HCT116 (cell line): ENCODE data around the gene CD59. TPM values are rescaled to one million over a fixed set of nuclear protein-coding genes. Genes with fewer than 3 reads are reported as not detected.

ENCODE experiments used
- ATAC-seq: fragments of 200-7000 bp; cut with Tn5 transposase; 2 replicates; pipeline ENCODE4 v1.9.1; 2020; ENCODE audit warnings: mild to moderate bottlenecking, moderate library complexity
- BruUV-seq: library from RNA; stranded (reverse); fragments of 400-500 nt; replicated peaks from 2 replicates; lab custom pipeline; 2021; lab: Mats Ljungman, UMichigan
- CTCF ChIA-PET: fragments of 300-600 bp; sonication (Branson Sonifier 250); formaldehyde crosslinking; loops from one replicate; lab custom pipeline; 2021; ENCODE audit warnings: antibody characterized with exemption; lab: Charles Lee
- POLR2A ChIA-PET: fragments of 300-600, 350-600 bp; sonication (Branson Sonifier 250); formaldehyde crosslinking; loops from one replicate; lab custom pipeline; 2021; ENCODE audit warnings: antibody characterized with exemption; lab: Charles Lee
- RAD21 ChIA-PET, 2 experiments: fragments of 300-600 bp; sonication (Branson Sonifier 250); formaldehyde crosslinking; loops; one replicate each; lab custom pipeline; 2023; ENCODE audit warnings: low total read pairs in 2 of 2; ENCODE audit not compliant: uncharacterized antibody in 2 of 2, unreplicated experiment in 2 of 2, low non-redundant PET in 1 of 2; lab: Charles Lee
- DNase-seq: peaks from one replicate; pipeline ENCODE4 v3.0.0-alpha.2; 2010; ENCODE audit warnings: low read depth, low spot score
- H2AFZ ChIP-seq: fragments of 200-600 bp; shearing (Covaris generic), sonication (generic); 2 replicates; pipeline ENCODE4 v1.6.1; 2017; ENCODE audit warnings: low read depth, mixed run types, mixed read lengths, antibody characterized with exemption, low read length; ENCODE audit not compliant: poor library complexity, severe bottlenecking
- H3K27ac ChIP-seq: 2 replicates; pipeline ENCODE4 v1.5.1; 2012; ENCODE audit warnings: low read depth, low read length
- H3K27me3 ChIP-seq: fragments of 200-600 bp; sonication (generic); 2 replicates; pipeline ENCODE4 v1.6.1; 2016; ENCODE audit warnings: mixed run types, low read length, mixed read lengths; ENCODE audit not compliant: insufficient read depth
- H3K36me3 ChIP-seq, 2 experiments: fragments of 200-500 bp in 1 of 2; fragments of 200-600 bp in 1 of 2; sonication (Bioruptor generic) in 1 of 2; sonication (generic) in 1 of 2; 2 replicates each; pipeline versions ENCODE4 v1.5.1 to v1.6.1; 2014 to 2016; ENCODE audit warnings: low read length in 2 of 2, inconsistent platforms in 1 of 2, mixed read lengths in 1 of 2, mixed run types in 1 of 2; ENCODE audit not compliant: insufficient read depth in 2 of 2, control insufficient read depth in 1 of 2
- H3K4me1 ChIP-seq, 2 experiments: fragments of 200-600 bp in 1 of 2; sonication (generic) in 1 of 2; 2 replicates each; pipeline versions ENCODE4 v1.5.1 to v1.6.1; 2012 to 2017; ENCODE audit warnings: low read length in 2 of 2, inconsistent platforms in 1 of 2, mild to moderate bottlenecking in 1 of 2, mixed read lengths in 1 of 2, mixed run types in 1 of 2, moderate library complexity in 1 of 2; ENCODE audit not compliant: insufficient read depth in 2 of 2, control insufficient read depth in 1 of 2
- H3K4me2 ChIP-seq: fragments of 200-600 bp; sonication (generic); 2 replicates; pipeline ENCODE4 v1.6.1; 2017; ENCODE audit warnings: mixed run types, low read length, mixed read lengths
- H3K4me3 ChIP-seq, 2 experiments: fragments of 200-600 bp in 1 of 2; sonication (generic) in 1 of 2; replicated peaks in 1 of 2; 2 replicates each; pipeline ENCODE4 v1.5.1; 2011 to 2016; ENCODE audit warnings: low read length in 2 of 2, control low read depth in 1 of 2, low read depth in 1 of 2, mild to moderate bottlenecking in 1 of 2, mixed read lengths in 1 of 2, mixed run types in 1 of 2
- H3K79me2 ChIP-seq: fragments of 200-600 bp; sonication (generic); 2 replicates; pipeline ENCODE4 v1.6.1; 2017; ENCODE audit warnings: mild to moderate bottlenecking, mixed run types, low read length, moderate library complexity, mixed read lengths; ENCODE audit not compliant: insufficient read depth
- H3K9ac ChIP-seq: fragments of 200-600 bp; sonication (generic); 2 replicates; pipeline ENCODE4 v1.6.1; 2016; ENCODE audit warnings: low read length, mixed read lengths
- H3K9me2 ChIP-seq: fragments of 200-600 bp; sonication (generic), shearing (Covaris generic); 2 replicates; pipeline ENCODE4 v1.6.1; 2017; ENCODE audit warnings: mixed run types, mild to moderate bottlenecking, moderate library complexity; ENCODE audit not compliant: insufficient read depth
- H3K9me3 ChIP-seq, 2 experiments: fragments of 200-500 bp in 1 of 2; fragments of 200-600 bp in 1 of 2; sonication (Bioruptor generic) in 1 of 2; sonication (generic) in 1 of 2; 2 replicates each; pipeline ENCODE4 v1.6.1; 2014 to 2017; ENCODE audit warnings: low read length in 2 of 2, mixed read lengths in 2 of 2, inconsistent platforms in 1 of 2, low read depth in 1 of 2, mild to moderate bottlenecking in 1 of 2, mixed run types in 1 of 2, moderate library complexity in 1 of 2; ENCODE audit not compliant: control insufficient read depth in 1 of 2, insufficient read depth in 1 of 2
- H4K20me1 ChIP-seq: fragments of 200-600 bp; sonication (generic), shearing (Covaris generic); 2 replicates; pipeline ENCODE4 v1.6.1; 2017; ENCODE audit warnings: mixed run types, mild to moderate bottlenecking, moderate library complexity; ENCODE audit not compliant: insufficient read depth
- ATF3 ChIP-seq: IDR thresholded peaks from 2 replicates; pipeline ENCODE4 v1.6.1; 2012
- CTCF ChIP-seq, 3 experiments: fragments of 200-600 bp in 1 of 3; sonication (generic) in 1 of 3; IDR thresholded peaks in 2 of 3; conservative IDR thresholded peaks in 1 of 3; 2 replicates each; pipeline ENCODE4 v1.5.1; 2012 to 2017; ENCODE audit warnings: low read depth in 2 of 3, low read length in 2 of 3, antibody characterized with exemption in 1 of 3, borderline replicate concordance in 1 of 3, control low read depth in 1 of 3, mild to moderate bottlenecking in 1 of 3, mixed read lengths in 1 of 3, mixed run types in 1 of 3, moderate library complexity in 1 of 3; ENCODE audit not compliant: insufficient read depth in 1 of 3
- EZH2phosphoT487 ChIP-seq: fragments of 200-600 bp; IDR thresholded peaks from 2 replicates; pipeline ENCODE4 v1.6.1; 2018; ENCODE audit warnings: antibody characterized with exemption, borderline replicate concordance
- JUND ChIP-seq: IDR thresholded peaks from 2 replicates; pipeline ENCODE4 v1.6.1; 2012
- RAD21 ChIP-seq: IDR thresholded peaks from 2 replicates; pipeline ENCODE4 v1.6.1; 2012; ENCODE audit warnings: low read depth, mild to moderate bottlenecking
- SP1 ChIP-seq: IDR thresholded peaks from 2 replicates; pipeline ENCODE4 v1.6.1; 2012; ENCODE audit warnings: low read depth
- YY1 ChIP-seq: IDR thresholded peaks from 2 replicates; pipeline ENCODE4 v1.6.1; 2011; ENCODE audit warnings: low read length, low read depth, moderate library complexity, mild to moderate bottlenecking; ENCODE audit not compliant: insufficient replicate concordance; ENCODE audit errors: extremely low read depth
- ZNF274 ChIP-seq: fragments of 200-500 bp; sonication (Bioruptor generic); IDR thresholded peaks from 2 replicates; pipeline ENCODE4 v1.6.1; 2014; ENCODE audit warnings: mild to moderate bottlenecking, low read depth, low read length, inconsistent platforms
- intact Hi-C: fragments of 100-400 bp; cut with micrococcal nuclease; formaldehyde crosslinking; loops from 2 replicates; pipeline ENCODE4 v1.10.0; 2022
- total RNA-seq: library from RNA; stranded (reverse); gene quantifications from one replicate; pipeline ENCODE4 v1.2.1, GENCODE V29; 2021; ENCODE audit not compliant: unreplicated experiment

CD59 gene
- total RNA-seq, 1 experiment from 2014 or later = 122 TPM

GRCh38 chr11:33684003-33684706 lies 52.1 kb downstream of the CD59 start (continued):
- TF ChIP-seq SP1 = no peak

- no peaks in the 10 kb centered on the region for H3K36me3 ChIP-seq
- no peaks in the 10 kb centered on the region for H3K9me3 ChIP-seq
- intact Hi-C loops = loop anchor here (10.0 kb wide), 1 partner anchor 968 kb away; no protein-coding TSS in a partner anchor
- TF ChIP-seq SP1 = no peak
- no peak for TF ChIP-seq EZH2phosphoT487
- TF ChIP-seq CTCF (IDR thresholded peaks at IDR 0.05 in 2 of 3, conservative IDR thresholded peaks at IDR 0.05 in 1 of 3; ENCODE audit: borderline replicate concordance in 1 of 3, insufficient read depth in 1 of 3, low read depth in 2 of 3, low read length in 2 of 3) = peak; percentile 38 to 65 (median 48); a peak in 5 of 6 replicates
- no peak for TF ChIP-seq ATF3
- no peak for TF ChIP-seq ZNF274
- TF ChIP-seq JUND = no peak
- no peak for TF ChIP-seq YY1
- peak; percentile 86 for TF ChIP-seq RAD21
- H3K4me2 ChIP-seq = 0 out of 2 replicates have a peak overlapping the region, but pooled peaks have one; percentile 18
- RAD21 ChIA-PET = interaction anchor here in 1 of 2 experiments (1.3 kb wide), 1 partner anchor 60 kb away, joined by 3 read pairs; no protein-coding TSS in a partner anchor
- no peak overlapping the region for H3K9ac ChIP-seq
- H3K4me3 ChIP-seq = no peak overlapping the region
- POLR2A ChIA-PET = interaction anchor here (1.5 kb wide), 1 partner anchor 320 kb away, joined by 3 read pairs; no protein-coding TSS in a partner anchor
- no peaks in the 10 kb centered on the region for H3K79me2 ChIP-seq
- CTCF ChIA-PET = interaction anchor here (1.0 to 2.7 kb wide), 3 partner anchors 60 to 140 kb away, joined by 5 to 10 read pairs (median 6); no protein-coding TSS in a partner anchor
- no TSS peak for BruUV-seq
- ATAC-seq (peak; percentile 90), DNase-seq (no peak)
- H2AFZ ChIP-seq = peak overlapping the region; percentile 49
- H3K27ac ChIP-seq = no peak overlapping the region
- H3K9me2 ChIP-seq = no peaks in the 10 kb centered on the region
- no peaks in the 10 kb centered on the region for H4K20me1 ChIP-seq
- H3K27me3 ChIP-seq = no peaks in the 10 kb centered on the region
- H3K4me1 ChIP-seq = peaks cover 2 to 15% of the 10 kb centered on the region in 2 experiments; a peak in 2 of 4 replicates
These were observed 53.8 kb downstream of the CD59 start for GRCh38 chr11:33682446-33682845.
